SIG-M5 treated with dmso at 0.1 percent for 504 hours (cell line): ENCODE measurements around the gene PRPF40A.

ENCODE experiments used
- DNase-seq: peaks from one replicate; lab custom pipeline; 2025; ENCODE audit not compliant: unreplicated experiment; lab: John Stamatoyannopoulos, UW

The PRPF40A gene

GRCh38 chr2:152718076-152718908 is 1.0 kb upstream of the PRPF40A start, which contains the start of gene ARL6IP6:
ARL6IP6 (plus strand) TSS chr2:152718620; CDS start chr2:152718625, 5 bp downstream.
- DNase-seq, result peak; percentile 92

DNA sequence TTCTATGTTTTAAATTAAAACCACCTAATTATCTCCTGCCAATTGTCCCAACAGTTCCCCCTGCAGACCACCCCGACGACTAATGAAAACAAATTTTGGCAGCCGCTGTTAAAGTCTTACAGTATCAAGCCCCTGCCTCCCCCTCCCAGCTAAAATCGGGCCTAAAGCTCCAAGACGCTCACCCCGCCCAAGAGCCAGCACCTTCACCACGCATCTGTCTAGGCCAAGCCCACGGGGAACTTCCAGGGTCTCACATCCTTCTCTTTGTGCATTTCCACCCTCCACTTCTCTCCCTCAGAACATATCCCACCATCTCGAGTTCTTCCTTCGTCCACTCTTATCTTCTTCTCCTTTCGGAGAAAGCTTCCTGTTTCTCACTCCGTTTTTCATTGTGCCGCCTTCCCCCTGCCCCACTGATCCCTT is 445 bp downstream of the PRPF40A start:
- DNase-seq, result peak; percentile 81

GRCh38 chr2:152715854-152716428 is 1.3 kb downstream of the PRPF40A start:
- peak; percentile 76 for DNase-seq

DNA sequence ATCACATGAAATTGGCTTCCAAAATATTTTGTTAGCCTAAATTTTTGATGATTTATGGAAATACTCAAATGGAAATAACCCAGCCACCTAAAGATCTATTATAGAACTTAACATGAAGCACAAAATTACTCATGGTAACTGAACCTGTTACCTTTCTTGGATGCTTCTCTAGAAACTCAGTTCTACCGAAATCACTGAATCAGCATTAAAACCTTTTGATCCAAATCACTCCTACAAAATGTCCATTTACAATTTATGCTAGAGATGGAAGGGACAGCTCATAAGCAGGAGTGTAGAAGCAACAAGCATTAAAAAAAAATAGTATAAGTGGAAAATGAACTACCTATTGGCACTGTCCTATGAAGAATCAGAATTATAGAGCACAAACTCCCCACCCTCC is 2.1 kb downstream of the PRPF40A start:
- DNase-seq, result no peak

DNA sequence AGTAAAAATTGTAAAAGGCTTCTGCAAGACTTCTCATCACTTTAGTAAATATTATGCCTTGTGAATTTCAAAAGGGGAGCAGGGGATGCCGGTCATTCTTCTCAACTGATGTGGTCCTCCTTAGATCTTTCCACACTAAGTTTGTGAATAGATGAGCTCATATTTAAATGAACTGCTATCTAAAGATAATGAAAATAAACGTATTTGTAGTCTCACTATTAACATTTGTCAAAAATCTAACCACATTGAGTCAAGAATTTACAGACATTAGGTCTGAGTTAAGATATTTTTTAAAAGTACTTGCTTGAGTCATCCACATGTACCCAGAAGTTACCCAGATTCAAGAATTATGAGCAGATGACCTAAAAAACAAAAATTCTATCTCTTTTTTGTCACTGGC is 6.5 kb downstream of the PRPF40A start:
- no peak for DNase-seq

DNA sequence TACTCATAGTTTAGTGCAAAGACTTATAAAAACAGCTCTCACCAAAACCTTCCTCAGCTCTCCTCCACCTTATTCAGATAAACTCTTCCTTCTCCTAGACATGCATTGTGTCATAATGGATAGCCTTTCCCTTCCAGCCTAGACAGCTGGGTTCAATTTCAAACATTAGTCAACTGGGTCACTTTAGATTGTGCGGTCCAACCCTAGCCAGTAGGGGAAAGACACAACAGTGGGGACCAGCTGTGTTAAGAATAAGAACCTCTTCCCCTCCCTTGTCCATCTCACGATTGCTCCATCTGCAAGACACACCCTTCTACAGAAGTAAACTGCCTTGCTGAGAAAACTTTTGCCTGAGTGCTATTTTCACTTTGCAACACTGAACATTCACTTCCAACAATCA is 8.5 kb downstream of the PRPF40A start:
- DNase-seq, result no peak

- no peak for DNase-seq
These were observed 10.7 kb downstream of the PRPF40A start for GRCh38 chr2:152706477-152707021.

GRCh38 chr2:152701198-152701597 is 16.1 kb downstream of the PRPF40A start:
- DNase-seq, result no peak

DNA sequence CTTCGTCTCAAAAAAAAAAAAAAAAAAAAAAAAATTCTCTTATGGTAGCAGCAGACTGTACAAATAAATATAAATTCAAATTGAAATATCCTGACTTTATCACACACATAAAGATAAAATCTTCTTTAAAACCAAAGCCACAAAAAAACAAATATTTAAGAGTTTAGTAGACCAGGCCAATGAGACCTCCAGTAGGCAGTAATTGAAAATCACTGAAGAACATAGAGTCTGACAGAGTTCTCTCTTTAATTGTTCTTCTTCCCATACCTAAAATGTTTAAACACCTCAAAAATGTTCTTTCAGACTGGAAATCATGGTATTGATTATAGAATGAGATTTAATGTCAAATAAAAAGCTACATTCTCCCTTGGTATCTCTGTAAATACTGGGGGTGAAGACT is 20.8 kb downstream of the PRPF40A start:
- DNase-seq, result no peak

- DNase-seq, result no peak
These were observed 21.5 kb downstream of the PRPF40A start for GRCh38 chr2:152695763-152696162.

DNA sequence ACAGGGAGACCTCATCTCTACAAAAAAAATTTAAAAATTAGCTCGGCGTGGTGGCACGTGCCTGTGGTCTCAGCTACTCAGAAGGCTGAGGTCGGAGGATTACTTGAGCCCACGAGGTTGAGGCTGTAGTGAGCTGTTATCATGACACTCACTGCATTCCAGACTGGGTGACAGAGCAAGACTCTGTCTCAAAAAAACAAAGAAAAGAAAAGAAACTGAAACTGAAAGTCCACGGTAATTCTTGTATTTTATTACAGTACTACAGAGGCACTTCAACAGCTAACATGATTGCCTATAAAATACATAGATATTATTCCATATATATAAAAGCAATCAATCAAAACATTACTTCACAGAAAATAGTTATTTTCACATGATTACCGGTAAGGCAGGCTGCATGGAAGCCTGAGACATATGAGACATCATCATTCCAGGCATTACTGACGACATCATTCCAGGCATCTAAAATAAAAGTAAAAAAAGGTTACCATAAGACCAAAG is 23.1 kb downstream of the PRPF40A start:
- DNase-seq, result no peak

DNA sequence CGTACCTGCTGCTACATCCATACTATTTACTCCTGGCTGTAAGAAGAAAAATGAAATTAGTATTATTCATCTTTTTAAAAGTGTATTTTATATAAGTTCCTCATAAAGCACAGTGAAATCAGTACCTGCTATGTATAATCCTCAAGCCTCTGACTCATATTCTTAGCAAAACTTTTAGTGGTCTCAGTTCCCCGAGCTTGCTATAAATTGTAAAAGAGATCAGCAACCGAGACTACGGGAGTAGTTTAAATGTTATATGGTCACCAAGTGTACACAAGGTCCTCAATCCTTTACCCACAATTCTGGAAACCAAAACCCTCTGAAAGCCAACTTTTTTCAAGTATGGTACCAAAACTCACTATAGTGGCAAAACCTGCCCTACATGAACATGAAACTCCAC is 24.2 kb downstream of the PRPF40A start:
- DNase-seq, result no peak

DNA sequence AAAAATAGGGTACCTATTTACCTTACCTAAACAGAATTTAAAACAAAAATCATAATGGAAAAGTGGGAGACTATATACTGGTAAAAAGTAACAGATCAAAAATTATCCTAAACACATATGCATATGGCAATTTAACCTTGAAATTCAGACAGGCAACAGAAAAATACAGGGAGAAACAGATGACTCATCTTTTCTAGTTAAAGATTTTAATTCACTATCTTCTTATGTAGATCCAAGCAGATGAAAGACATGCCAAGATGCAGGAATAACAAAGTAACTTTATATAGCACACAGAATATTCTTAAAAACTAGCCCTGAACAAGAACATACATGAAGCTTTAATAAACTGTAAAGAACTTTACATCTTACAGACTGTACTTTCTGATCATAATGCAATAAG is 30.9 kb downstream of the PRPF40A start:
- DNase-seq, result no peak

DNA sequence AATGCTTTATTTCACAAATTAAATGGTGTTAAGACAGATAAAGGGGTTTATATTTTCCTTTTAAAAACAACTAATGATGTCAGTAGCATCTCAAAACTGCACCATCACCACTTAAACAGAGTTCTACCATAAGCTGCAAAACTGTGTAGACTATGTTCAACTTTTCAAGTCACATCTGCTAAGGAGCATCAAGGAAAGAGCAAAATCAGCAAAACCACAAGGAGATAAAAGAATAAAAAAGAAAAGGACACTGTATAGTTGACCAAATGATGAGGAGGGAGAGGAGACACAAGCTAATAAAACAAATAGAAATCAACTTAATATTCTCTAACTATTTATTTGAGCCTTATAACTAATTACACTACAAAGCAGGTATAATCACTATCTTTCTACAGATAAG is 33.9 kb downstream of the PRPF40A start:
- no peak for DNase-seq

GRCh38 chr2:152682663-152683062 is 34.6 kb downstream of the PRPF40A start:
- no peak for DNase-seq

DNA sequence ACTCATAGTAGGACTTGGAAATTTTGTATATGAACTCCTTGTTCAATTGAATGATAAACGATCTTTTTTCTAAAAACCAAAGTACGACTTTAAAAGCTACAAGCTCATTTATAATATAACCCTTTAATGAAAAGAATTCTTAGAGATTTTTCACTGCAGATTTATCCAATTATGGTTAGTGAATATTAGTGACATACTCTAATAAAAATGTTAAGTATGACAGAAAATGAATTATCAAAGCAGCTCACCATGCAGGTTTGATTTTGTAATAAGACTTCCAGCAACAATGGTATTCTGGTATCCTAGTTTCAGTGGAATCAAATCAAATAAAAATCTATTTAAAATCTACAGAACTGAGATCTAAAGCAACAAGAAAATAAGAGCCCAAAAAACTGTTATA is 38.5 kb downstream of the PRPF40A start:
- no peak for DNase-seq

DNA sequence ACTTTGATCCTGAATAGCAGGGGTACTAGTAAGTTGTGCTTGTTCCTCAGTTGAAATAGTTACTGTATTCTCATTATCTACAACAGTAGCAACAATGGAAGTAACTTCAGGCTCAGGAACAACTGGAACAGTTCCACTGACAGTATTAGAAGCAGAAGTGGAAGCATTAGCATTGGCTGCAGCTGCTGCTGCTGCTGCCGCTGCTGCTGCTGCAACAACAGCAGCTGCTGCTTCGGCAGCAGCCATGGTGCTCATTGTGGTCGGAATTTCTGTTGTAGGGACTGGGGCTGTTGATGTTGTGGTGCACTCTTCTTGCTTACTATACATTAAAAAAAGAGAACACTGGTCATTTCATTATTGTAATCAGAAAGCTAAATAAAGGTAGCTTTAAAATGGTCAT is 40.8 kb downstream of the PRPF40A start:
- DNase-seq, result no peak

- DNase-seq, result no peak
These were observed 42.9 kb downstream of the PRPF40A start for GRCh38 chr2:152674334-152674733.

GRCh38 chr2:152664725-152665124 is 52.5 kb downstream of the PRPF40A start:
- no peak for DNase-seq

DNA sequence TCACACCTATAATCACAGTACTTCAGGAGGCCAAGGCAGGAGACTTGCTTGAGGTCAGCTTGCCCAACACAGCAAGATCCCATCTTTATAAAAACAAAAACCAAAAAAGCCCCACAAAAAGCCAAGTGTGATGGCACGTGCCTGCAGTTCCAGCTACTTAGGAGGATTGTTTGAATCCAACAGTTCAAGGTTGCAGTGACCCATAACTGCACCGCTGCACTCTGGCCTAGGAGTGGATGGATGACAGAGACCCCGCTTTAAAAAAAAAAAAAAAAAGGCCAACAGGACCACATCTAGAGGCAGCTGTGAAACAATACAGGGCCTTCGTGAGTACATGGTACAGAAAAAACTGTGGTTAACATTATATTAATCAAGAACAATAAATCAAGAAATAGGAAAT is 56.2 kb downstream of the PRPF40A start:
- no peak for DNase-seq

- DNase-seq, result no peak
These were observed 59.0 kb downstream of the PRPF40A start for GRCh38 chr2:152658221-152658620.

GRCh38 chr2:152657043-152657442 is 60.2 kb downstream of the PRPF40A start:
- DNase-seq, result no peak
